ENCODE data around the gene COL13A1. TPM values are rescaled to one million over a fixed set of nuclear protein-coding genes. Genes with fewer than 3 reads are reported as not detected.

The COL13A1 gene
- total RNA-seq, 1 experiment from 2014 or later = 3.6 TPM

DNA sequence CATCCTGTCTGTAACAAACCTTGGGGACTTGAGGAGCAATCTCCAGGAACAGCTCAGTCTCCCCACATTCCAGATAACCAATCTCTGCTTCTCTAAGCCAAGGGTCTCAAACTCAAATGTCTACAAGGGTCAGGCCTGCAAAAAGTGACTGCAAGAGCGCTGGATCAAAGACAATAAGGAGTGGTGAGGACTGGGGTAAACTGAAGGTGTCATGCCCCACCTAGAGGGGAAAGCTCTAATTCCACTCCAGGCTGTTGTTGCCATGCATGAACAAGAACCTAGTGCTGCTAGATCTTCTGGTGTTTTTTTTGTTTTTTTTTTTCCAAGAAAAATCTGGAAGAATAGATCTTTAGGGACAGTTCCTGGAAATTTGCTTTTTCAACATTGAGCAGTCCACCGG lies 133.1 kb downstream of the COL13A1 start:
- H3K14ac ChIP-seq (ENCODE audit: insufficient read depth, low read length) = no peak overlapping the region
- H4K20me1 ChIP-seq (ENCODE audit: control insufficient read depth, insufficient read depth, insufficient read length) = no peaks in the 10 kb centered on the region
- H4K5ac ChIP-seq (ENCODE audit: insufficient read length, low read depth, low read length) = no peak overlapping the region
- no peaks in the 10 kb centered on the region for H3K27me3 ChIP-seq (ENCODE audit: insufficient read depth, low read length)
- H3K56ac ChIP-seq (ENCODE audit: insufficient read length, low read depth, low read length) = no peak overlapping the region
- no peak overlapping the region for H3K18ac ChIP-seq (ENCODE audit: insufficient read length, low read depth, low read length)
- no peak overlapping the region for H2BK120ac ChIP-seq (ENCODE audit: low read depth, low read length, poor library complexity, severe bottlenecking)
- H3K36me3 Mint-ChIP-seq (ENCODE audit: insufficient read depth in 1 of 3, low read depth in 3 of 3) = no peaks in the 10 kb centered on the region
- no peak for DNase-seq
- H2BK20ac ChIP-seq (ENCODE audit: low read depth, low read length, poor library complexity, severe bottlenecking) = no peak overlapping the region
- no peak overlapping the region for H2AFZ ChIP-seq (ENCODE audit: low read length)
- no peak overlapping the region for H3K4ac ChIP-seq (ENCODE audit: low read depth, low read length)
- no peak overlapping the region for H3K9ac ChIP-seq (ENCODE audit: extremely low read depth, insufficient read length, low read length)
- H3K23me2 ChIP-seq (ENCODE audit: insufficient read length, low read depth, low read length, poor library complexity, severe bottlenecking) = no peaks in the 10 kb centered on the region
- no peak overlapping the region for H2AK5ac ChIP-seq (ENCODE audit: insufficient read length, low read length)
- no peaks in the 10 kb centered on the region for H3K4me1 ChIP-seq (ENCODE audit: insufficient read depth, low read length)
- H3K23ac ChIP-seq (ENCODE audit: insufficient read length, low read depth, low read length) = no peak overlapping the region
- no peaks in the 10 kb centered on the region for H3K79me1 ChIP-seq (ENCODE audit: insufficient read depth, low read depth, low read length, poor library complexity, severe bottlenecking)
- H3T11ph ChIP-seq (ENCODE audit: low read length) = no peak overlapping the region
- no peak overlapping the region for H3K27ac Mint-ChIP-seq
- no peak overlapping the region for H2BK5ac ChIP-seq (ENCODE audit: insufficient read length, low read length)
- WGBS (ENCODE audit: extremely low coverage, insufficient read length, low lambda C conversion rate) = no CpG with 5 or more reads among the region's 2 CpGs
- H3K79me2 ChIP-seq (ENCODE audit: insufficient read depth, low read length) = no peaks in the 10 kb centered on the region
- no peak overlapping the region for H2BK15ac ChIP-seq (ENCODE audit: low read depth, low read length)
- TF ChIP-seq, protein P1, sequence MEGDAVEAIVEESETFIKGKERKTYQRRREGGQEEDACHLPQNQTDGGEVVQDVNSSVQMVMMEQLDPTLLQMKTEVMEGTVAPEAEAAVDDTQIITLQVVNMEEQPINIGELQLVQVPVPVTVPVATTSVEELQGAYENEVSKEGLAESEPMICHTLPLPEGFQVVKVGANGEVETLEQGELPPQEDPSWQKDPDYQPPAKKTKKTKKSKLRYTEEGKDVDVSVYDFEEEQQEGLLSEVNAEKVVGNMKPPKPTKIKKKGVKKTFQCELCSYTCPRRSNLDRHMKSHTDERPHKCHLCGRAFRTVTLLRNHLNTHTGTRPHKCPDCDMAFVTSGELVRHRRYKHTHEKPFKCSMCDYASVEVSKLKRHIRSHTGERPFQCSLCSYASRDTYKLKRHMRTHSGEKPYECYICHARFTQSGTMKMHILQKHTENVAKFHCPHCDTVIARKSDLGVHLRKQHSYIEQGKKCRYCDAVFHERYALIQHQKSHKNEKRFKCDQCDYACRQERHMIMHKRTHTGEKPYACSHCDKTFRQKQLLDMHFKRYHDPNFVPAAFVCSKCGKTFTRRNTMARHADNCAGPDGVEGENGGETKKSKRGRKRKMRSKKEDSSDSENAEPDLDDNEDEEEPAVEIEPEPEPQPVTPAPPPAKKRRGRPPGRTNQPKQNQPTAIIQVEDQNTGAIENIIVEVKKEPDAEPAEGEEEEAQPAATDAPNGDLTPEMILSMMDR (conservative IDR thresholded peaks at IDR 0.05) = peak; percentile 38; the same call in 1 of the 3 replicates
- no peak overlapping the region for H3K4me2 ChIP-seq (ENCODE audit: insufficient read depth, insufficient read length, low read length)
- no peak overlapping the region for H2BK12ac ChIP-seq (ENCODE audit: insufficient read length, low read depth, low read length)
- peaks cover 7% of the 10 kb centered on the region for H3K27me3 Mint-ChIP-seq (ENCODE audit: low read depth)
- no peak overlapping the region for H4K8ac ChIP-seq (replicated peaks; ENCODE audit: insufficient read length, low read depth, low read length)
- H4K91ac ChIP-seq (ENCODE audit: insufficient read length, low read depth, low read length) = no peak overlapping the region
- no peak overlapping the region for H3K4me3 Mint-ChIP-seq
- no peaks in the 10 kb centered on the region for H3K9me3 Mint-ChIP-seq
- H3K4me1 Mint-ChIP-seq = peaks cover 0 to 1% of the 10 kb centered on the region in 2 experiments; a peak in 1 of 4 replicates
- H3K27ac ChIP-seq (ENCODE audit: insufficient read length, low read depth, low read length) = no peak overlapping the region
- H3K9me3 ChIP-seq (ENCODE audit: control insufficient read depth, low read depth, low read length) = no peaks in the 10 kb centered on the region

All from H9 (cell line).